ENCODE results near the gene CRIP2. TPM values are rescaled to one million over a fixed set of nuclear protein-coding genes. Genes with fewer than 3 reads are reported as not detected.

Gene CRIP2
- total and polyA plus RNA-seq, 2 of the 13 experiments (the other 11 are each of a cell fraction or from before 2014, with no cell fraction given), result 31.6 to 37.9 TPM

GRCh38 chr14:105527826-105528585 lies 53.4 kb downstream of the CRIP2 start (continued):
- TF ChIP-seq TRAFD1 (CRISPR knock-in tag; IDR thresholded peaks at IDR 0.05; ENCODE audit: borderline replicate concordance), result no peak
- no peak for TF ChIP-seq ZSCAN12 (CRISPR knock-in tag; IDR thresholded peaks at IDR 0.05)
- TF ChIP-seq TBX3 (IDR thresholded peaks at IDR 0.05; ENCODE audit: borderline replicate concordance), result no peak
- no peak for TF ChIP-seq MNT (IDR thresholded peaks at IDR 0.05)
- no peak; a peak in 1 of 4 replicates for TF ChIP-seq POLR2A (IDR thresholded peaks at IDR 0.05; ENCODE audit: insufficient read depth in 1 of 2, low read depth in 2 of 2, low read length in 2 of 2)
- TF ChIP-seq HOXD1 (CRISPR knock-in tag; IDR thresholded peaks at IDR 0.05), result no peak
- TF ChIP-seq GPN1 (CRISPR knock-in tag; IDR thresholded peaks at IDR 0.05; ENCODE audit: borderline replicate concordance), result no peak
- TF ChIP-seq NPAS2 (CRISPR knock-in tag; IDR thresholded peaks at IDR 0.05; ENCODE audit: borderline replicate concordance), result no peak
- TF ChIP-seq SKI (IDR thresholded peaks at IDR 0.05; ENCODE audit: partially characterized antibody), result no peak
- TF ChIP-seq ZNF776 (CRISPR knock-in tag; IDR thresholded peaks at IDR 0.05), result peak; percentile 49; the same call in 1 of the 2 replicates
- TF ChIP-seq SOX13 (IDR thresholded peaks at IDR 0.05), result no peak
- TF ChIP-seq SOX13 (CRISPR knock-in tag; conservative IDR thresholded peaks at IDR 0.05 in 1 of 2, IDR thresholded peaks at IDR 0.05 in 1 of 2), result peak in 1 of 2 experiments; percentile 28; a peak in 1 of 4 replicates
- TF ChIP-seq SMAD1 (CRISPR knock-in tag; IDR thresholded peaks at IDR 0.05; ENCODE audit: borderline replicate concordance, low read depth), result peak; percentile 72; the same call in 1 of the 2 replicates
- 0 out of 2 replicates have a peak, but pooled peaks have one; percentile 13 for TF ChIP-seq RXRB (CRISPR knock-in tag; IDR thresholded peaks at IDR 0.05; ENCODE audit: borderline replicate concordance)
- TF ChIP-seq FLYWCH1 (CRISPR knock-in tag; IDR thresholded peaks at IDR 0.05), result no peak
- no peak for TF ChIP-seq PAWR (CRISPR knock-in tag; IDR thresholded peaks at IDR 0.05; ENCODE audit: borderline replicate concordance)
- peak; percentile 69 for TF ChIP-seq ETV5 (CRISPR knock-in tag; IDR thresholded peaks at IDR 0.05; ENCODE audit: borderline replicate concordance)
- no peak for TF ChIP-seq CHD4 (IDR thresholded peaks at IDR 0.05; ENCODE audit: borderline replicate concordance, low read length)
- no peak for TF ChIP-seq RAD51 (IDR thresholded peaks at IDR 0.05; ENCODE audit: borderline replicate concordance)
- peak; percentile 78 for TF ChIP-seq MAX (IDR thresholded peaks at IDR 0.05)
- TF ChIP-seq ZFP36L1 (CRISPR knock-in tag; IDR thresholded peaks at IDR 0.05), result no peak
- no peak for TF ChIP-seq ZNF317 (CRISPR knock-in tag; IDR thresholded peaks at IDR 0.05)
- TF ChIP-seq, protein P1, sequence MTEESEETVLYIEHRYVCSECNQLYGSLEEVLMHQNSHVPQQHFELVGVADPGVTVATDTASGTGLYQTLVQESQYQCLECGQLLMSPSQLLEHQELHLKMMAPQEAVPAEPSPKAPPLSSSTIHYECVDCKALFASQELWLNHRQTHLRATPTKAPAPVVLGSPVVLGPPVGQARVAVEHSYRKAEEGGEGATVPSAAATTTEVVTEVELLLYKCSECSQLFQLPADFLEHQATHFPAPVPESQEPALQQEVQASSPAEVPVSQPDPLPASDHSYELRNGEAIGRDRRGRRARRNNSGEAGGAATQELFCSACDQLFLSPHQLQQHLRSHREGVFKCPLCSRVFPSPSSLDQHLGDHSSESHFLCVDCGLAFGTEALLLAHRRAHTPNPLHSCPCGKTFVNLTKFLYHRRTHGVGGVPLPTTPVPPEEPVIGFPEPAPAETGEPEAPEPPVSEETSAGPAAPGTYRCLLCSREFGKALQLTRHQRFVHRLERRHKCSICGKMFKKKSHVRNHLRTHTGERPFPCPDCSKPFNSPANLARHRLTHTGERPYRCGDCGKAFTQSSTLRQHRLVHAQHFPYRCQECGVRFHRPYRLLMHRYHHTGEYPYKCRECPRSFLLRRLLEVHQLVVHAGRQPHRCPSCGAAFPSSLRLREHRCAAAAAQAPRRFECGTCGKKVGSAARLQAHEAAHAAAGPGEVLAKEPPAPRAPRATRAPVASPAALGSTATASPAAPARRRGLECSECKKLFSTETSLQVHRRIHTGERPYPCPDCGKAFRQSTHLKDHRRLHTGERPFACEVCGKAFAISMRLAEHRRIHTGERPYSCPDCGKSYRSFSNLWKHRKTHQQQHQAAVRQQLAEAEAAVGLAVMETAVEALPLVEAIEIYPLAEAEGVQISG (CRISPR knock-in tag; IDR thresholded peaks at IDR 0.05), result peak; percentile 56

Measured in HepG2 (cell line).